Astrocyte of the spinal cord (primary cell): ENCODE results near the gene IRF8.

Experiments
- DNase-seq: peaks from one replicate; pipeline ENCODE4 v3.0.0; 2011; ENCODE audit warnings: low read depth, low spot score
- H3K4me3 ChIP-seq: 2 replicates; pipeline ENCODE4 v1.5.1; 2011; ENCODE audit warnings: low read depth, mild to moderate bottlenecking, low read length, moderate library complexity
- in situ Hi-C: cut with HindIII; loops from 2 replicates; pipeline ENCODE4 v1.10.0; 2017; ENCODE audit warnings: low sequenced_read_pairs
- TF ChIP-seq, protein P1 (sequence below): IDR thresholded peaks from 2 replicates; pipeline ENCODE4 v1.5.1; 2012; ENCODE audit warnings: low read depth, mild to moderate bottlenecking, low read length, inconsistent platforms

Gene IRF8

GRCh38 chr16:85891776-85892166 is 7.2 kb upstream of the IRF8 start:
- TF ChIP-seq, protein P1, sequence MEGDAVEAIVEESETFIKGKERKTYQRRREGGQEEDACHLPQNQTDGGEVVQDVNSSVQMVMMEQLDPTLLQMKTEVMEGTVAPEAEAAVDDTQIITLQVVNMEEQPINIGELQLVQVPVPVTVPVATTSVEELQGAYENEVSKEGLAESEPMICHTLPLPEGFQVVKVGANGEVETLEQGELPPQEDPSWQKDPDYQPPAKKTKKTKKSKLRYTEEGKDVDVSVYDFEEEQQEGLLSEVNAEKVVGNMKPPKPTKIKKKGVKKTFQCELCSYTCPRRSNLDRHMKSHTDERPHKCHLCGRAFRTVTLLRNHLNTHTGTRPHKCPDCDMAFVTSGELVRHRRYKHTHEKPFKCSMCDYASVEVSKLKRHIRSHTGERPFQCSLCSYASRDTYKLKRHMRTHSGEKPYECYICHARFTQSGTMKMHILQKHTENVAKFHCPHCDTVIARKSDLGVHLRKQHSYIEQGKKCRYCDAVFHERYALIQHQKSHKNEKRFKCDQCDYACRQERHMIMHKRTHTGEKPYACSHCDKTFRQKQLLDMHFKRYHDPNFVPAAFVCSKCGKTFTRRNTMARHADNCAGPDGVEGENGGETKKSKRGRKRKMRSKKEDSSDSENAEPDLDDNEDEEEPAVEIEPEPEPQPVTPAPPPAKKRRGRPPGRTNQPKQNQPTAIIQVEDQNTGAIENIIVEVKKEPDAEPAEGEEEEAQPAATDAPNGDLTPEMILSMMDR = no peak
- no peak overlapping the region for H3K4me3 ChIP-seq
- no peak for DNase-seq
- in situ Hi-C loops = no loop called here

DNA sequence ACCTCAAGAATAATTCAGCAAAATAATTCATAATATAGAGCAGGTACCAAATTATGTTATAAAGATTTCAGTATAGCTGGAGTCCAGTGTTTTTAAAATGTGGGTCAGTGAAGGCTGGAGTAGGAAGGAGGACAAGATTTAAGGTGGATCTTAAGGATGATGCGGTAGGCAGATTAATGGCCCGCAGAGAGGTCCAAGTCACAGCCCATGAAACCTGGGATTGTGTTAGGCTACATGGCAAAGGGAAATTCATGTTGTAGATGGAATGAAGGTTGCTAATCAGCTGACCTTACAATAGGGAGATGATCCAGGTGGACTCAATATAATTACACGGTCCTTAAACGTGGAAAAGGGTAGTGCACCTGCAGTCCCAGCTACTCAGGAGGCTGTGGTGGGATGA is 6.2 kb upstream of the IRF8 start:
- DNase-seq = no peak
- TF ChIP-seq, protein P1 = no peak
- no peak overlapping the region for H3K4me3 ChIP-seq
- in situ Hi-C loops = no loop called here

- H3K4me3 ChIP-seq = no peak overlapping the region
- TF ChIP-seq, protein P1 = no peak
- DNase-seq = no peak
- in situ Hi-C loops = no loop called here
Measured at GRCh38 chr16:85894266-85894665, 4.7 kb upstream of the IRF8 start.

DNA sequence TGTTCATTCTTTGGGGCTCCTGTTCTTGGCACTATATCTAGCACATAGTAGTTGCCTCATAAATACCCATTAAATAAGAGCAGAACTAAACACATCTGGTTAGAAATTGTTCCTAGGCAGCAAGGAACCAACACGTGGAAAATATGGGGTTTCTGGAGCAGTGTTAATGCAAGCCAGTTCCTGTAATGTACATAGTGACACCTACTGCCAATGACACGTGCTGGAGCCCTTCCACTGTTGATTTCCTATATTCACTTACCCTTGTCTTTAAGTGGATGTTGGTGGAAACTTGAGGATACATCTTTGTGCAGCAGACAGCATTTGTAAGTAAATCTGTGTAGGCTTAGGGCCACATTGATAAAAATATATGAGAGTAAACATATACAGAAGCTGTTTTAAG is 1.6 kb upstream of the IRF8 start:
- in situ Hi-C loops = no loop called here
- DNase-seq = no peak
- no peak overlapping the region for H3K4me3 ChIP-seq
- TF ChIP-seq, protein P1 = no peak

GRCh38 chr16:85899444-85899843 is 482 bp downstream of the IRF8 start:
- DNase-seq = no peak
- H3K4me3 ChIP-seq = no peak overlapping the region
- in situ Hi-C loops = no loop called here
- TF ChIP-seq, protein P1 = no peak

GRCh38 chr16:85900027-85900792 is 1.2 kb downstream of the IRF8 start:
- no peak overlapping the region for H3K4me3 ChIP-seq
- TF ChIP-seq, protein P1 = no peak
- no peak for DNase-seq
- in situ Hi-C loops = no loop called here

DNA sequence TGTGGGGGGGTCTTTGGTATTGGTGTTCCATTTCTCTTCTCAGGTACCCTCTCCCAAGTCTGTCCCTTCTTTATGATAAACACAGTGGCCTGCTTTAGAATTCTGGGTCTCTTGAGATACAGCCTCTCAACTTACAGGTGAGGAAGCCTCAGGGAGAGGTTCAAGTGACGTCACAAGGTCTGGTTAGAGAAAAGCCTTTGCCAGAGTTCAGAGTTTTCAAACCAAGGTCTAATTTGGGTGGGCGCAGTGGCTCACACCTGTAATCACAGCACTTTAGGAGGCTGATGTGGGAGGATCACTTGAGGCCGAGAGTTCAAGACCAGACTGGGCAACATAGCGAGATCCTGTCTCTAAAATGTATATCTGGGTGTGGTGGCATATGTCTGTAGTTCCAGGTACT is 2.1 kb downstream of the IRF8 start:
- no peak overlapping the region for H3K4me3 ChIP-seq

More for the DNA sequence above, 2.1 kb downstream of the IRF8 start:
- TF ChIP-seq, protein P1 = no peak
- in situ Hi-C loops = no loop called here
- no peak for DNase-seq
